ENCODE results near the gene PLA2G4E. TPM values are rescaled to one million over a fixed set of nuclear protein-coding genes. Genes with fewer than 3 reads are reported as not detected.

The PLA2G4E gene
- total and polyA plus RNA-seq, 11 donors, result 0.01 to 1.1 (median 0.05) TPM; not detected in 6

DNA sequence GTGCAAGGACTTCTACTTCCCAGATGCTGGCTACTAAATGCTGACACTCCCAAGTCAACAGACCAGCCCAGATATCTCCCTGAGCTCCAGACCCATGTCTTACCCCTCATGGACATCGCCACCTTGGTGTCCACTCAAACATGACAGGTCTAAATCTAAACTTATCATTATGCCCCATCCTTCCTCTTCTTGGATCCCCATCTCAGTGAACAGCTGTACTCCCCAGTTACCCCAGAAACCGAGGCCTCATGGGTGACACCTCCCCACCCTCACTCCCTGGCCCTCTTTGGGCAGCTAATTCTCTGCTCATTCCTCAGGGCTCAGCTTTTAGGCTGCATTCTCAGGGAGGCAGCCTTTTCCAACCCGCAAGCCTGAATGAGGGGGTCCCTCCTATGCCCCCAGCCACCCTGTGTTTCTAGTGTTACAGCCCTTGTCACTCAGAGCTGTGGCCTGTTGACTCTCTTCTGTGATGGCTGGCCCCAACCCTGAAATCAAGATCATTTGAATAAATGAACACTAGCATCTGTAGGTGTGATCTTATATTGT is 53.8 kb downstream of the PLA2G4E start:
- peak overlapping the region in 11 of 12 donors; percentile 62 to 95 (median 78) for H3K27ac ChIP-seq
- no peak for TF ChIP-seq POLR2A (IDR thresholded peaks at IDR 0.05)
- TF ChIP-seq, protein P1, sequence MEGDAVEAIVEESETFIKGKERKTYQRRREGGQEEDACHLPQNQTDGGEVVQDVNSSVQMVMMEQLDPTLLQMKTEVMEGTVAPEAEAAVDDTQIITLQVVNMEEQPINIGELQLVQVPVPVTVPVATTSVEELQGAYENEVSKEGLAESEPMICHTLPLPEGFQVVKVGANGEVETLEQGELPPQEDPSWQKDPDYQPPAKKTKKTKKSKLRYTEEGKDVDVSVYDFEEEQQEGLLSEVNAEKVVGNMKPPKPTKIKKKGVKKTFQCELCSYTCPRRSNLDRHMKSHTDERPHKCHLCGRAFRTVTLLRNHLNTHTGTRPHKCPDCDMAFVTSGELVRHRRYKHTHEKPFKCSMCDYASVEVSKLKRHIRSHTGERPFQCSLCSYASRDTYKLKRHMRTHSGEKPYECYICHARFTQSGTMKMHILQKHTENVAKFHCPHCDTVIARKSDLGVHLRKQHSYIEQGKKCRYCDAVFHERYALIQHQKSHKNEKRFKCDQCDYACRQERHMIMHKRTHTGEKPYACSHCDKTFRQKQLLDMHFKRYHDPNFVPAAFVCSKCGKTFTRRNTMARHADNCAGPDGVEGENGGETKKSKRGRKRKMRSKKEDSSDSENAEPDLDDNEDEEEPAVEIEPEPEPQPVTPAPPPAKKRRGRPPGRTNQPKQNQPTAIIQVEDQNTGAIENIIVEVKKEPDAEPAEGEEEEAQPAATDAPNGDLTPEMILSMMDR (IDR thresholded peaks at IDR 0.05), result no peak
- no peaks in the 10 kb centered on the region for H3K27me3 ChIP-seq
- intact Hi-C loops (cut with DNase I), result loop anchor here in 5 of 10 donors (1.0 to 10.0 kb wide), 4 partner anchors 20 to 52 kb away; no protein-coding TSS in a partner anchor
- no peaks in the 10 kb centered on the region for H3K9me3 ChIP-seq
- peaks cover 21 to 74% (median 67%) of the 10 kb centered on the region in 12 donors for H3K4me1 ChIP-seq
- H3K36me3 ChIP-seq, result peaks cover 0 to 7% (median 0%) of the 10 kb centered on the region in 9 donors
- no peak for DNase-seq
- no peak for ATAC-seq
- WGBS, 4 donors, result 89 to 93% (median 91%) methylated on average over 3 of the region's 3 CpGs
- no peak overlapping the region for H3K4me3 ChIP-seq

- Histone ChIP-seq H3K4me3 (no peak overlapping the region), H3K27me3 (no peaks in the 10 kb centered on the region), H3K36me3 (peaks cover 0 to 7% (median 0%) of the 10 kb centered on the region in 9 donors), H3K9me3 (no peaks in the 10 kb centered on the region), H3K27ac (peak overlapping the region in 10 of 12 donors; percentile 62 to 95 (median 80)), H3K4me1 (peaks cover 21 to 80% (median 73%) of the 10 kb centered on the region in 12 donors)
- TF ChIP-seq POLR2A (IDR thresholded peaks at IDR 0.05), result no peak
- TF ChIP-seq, protein P1 (IDR thresholded peaks at IDR 0.05), result no peak
- DNase-seq (no peak), ATAC-seq (peak in 2 of 4 donors; percentile 5 to 34)
- WGBS, 4 donors, result 45 to 58% (median 56%) methylated on average over 4 of the region's 4 CpGs
- intact Hi-C loops (cut with DNase I), result loop anchor here in 4 of 10 donors (5.0 to 10.0 kb wide), 3 partner anchors 34 to 52 kb away; no protein-coding TSS in a partner anchor
Measured at GRCh38 chr15:41966414-41966812, 54.4 kb downstream of the PLA2G4E start.

GRCh38 chr15:41965441-41966413 is 55.1 kb downstream of the PLA2G4E start:
- intact Hi-C loops (cut with DNase I), result loop anchor here in 4 of 10 donors (5.0 to 10.0 kb wide), 3 partner anchors 33 to 51 kb away; no protein-coding TSS in a partner anchor
- H3K36me3 ChIP-seq, result peaks cover 0 to 7% (median 0%) of the 10 kb centered on the region in 9 donors
- no peak overlapping the region for H3K4me3 ChIP-seq
- H3K27me3 ChIP-seq, result no peaks in the 10 kb centered on the region
- ATAC-seq (peak; percentile 66 to 85 (median 83)), DNase-seq (peak; percentile 58 to 87 (median 74))
- H3K9me3 ChIP-seq, result no peaks in the 10 kb centered on the region
- peaks cover 20 to 85% (median 74%) of the 10 kb centered on the region in 12 donors for H3K4me1 ChIP-seq
- TF ChIP-seq POLR2A (IDR thresholded peaks at IDR 0.05), result no peak
- TF ChIP-seq, protein P1 (IDR thresholded peaks at IDR 0.05), result no peak
- H3K27ac ChIP-seq, result peak overlapping the region in 10 of 12 donors; percentile 62 to 95 (median 80)
- WGBS, 4 donors, result 54 to 73% (median 62%) methylated on average over 11 to 15 of the region's 15 CpGs

Data from heart left ventricle (tissue), 16 donors.